NCI-H146 (cell line): ENCODE results near the gene OR51B4.
"Not testable (repeated sequence)": the region's sequence is repeated elsewhere in the genome, so short reads cannot be mapped to it uniquely, and the experiment has no call there.

Experiments
- DNase-seq: peaks from one replicate; lab custom pipeline; 2025; lab: John Stamatoyannopoulos, UW

OR51B4 gene

GRCh38 chr11:5294342-5294995 lies 7.3 kb downstream of the OR51B4 start:
- DNase-seq = not testable (repeated sequence)

DNA sequence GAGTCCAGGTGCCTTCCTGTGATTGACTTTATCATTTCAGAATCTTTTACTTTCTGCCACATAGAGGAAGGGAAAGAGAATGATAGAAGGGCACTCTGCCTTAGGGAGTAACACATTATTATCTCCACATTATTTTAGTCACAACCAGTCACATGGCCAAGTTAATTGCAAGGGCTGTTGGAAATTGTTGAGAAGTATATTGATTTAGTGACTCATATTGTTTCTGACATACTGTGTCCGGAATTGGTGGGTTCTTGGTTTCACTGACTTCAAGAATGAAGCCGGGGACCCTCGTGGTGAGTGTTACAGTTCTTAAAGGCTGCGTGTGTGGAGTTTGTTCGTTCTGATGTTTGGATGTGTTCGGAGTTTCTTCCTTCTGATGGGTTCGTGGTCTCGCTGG lies 8.7 kb downstream of the OR51B4 start:
- no peak for DNase-seq

DNA sequence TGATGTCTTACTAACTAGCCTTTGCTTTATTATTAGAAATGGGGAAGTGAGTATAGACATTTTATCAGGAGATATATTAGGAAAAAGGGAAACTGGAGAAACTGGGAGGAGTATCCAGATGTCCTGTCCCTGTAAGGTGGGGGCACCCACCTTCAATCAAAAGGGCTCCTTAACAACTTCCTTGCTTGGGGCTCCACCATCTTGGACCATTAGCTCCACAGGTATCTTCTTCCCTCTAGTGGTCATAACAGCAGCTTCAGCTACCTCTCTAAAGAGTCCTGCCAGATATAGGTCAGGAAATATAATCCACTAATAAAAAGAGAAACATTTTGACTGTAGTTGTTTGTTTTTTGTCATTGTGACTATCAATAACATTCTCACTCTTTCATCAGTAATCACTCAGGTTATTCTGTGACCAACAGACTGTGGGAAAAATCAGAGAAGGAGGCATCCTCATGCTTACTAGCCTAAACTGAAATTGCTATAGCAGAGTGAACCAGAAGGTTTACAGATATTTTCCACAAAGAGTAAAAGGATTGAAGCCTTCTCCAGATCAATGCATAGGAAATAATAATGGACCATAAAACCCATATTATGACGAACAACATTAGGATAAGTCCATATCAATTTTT lies 10.4 kb downstream of the OR51B4 start:
- peak; percentile 21 for DNase-seq

DNA sequence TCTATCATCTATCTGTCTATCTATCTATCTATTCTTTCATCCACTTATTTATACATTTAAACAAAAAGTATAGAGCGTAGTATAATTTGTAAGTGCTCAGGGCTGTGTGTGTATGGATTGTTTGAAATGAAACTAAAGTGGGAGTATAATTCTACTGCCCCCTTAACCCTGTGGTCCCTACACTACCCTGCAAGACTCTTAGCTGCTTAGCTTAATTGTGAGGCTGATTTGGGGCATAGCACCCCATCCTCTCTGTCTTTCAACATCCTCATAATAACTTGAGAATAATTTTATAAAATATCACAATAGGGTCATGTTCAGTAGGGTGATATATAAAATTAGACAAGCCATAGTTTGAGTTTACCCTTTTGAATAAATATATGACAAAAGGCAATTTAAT lies 11.6 kb downstream of the OR51B4 start:
- no peak for DNase-seq

DNA sequence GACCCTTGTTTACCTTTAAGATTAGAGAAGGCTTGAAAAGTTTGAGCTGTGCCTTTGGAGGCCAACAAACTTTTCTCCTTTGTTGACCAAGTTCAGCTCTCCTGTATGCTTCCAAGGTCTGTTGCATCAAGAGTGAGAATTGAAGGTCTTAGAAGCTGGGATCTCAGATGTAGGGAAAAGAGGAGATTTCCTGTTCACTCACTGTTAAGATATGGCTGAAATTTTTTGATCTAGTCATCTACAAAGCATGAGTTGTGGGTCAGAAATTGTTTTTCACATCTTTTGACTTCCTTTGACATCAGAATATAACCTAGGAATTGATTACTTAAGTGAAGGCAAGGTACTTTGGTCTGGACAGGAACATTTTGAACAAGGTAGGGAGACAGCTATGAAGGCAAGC lies 12.1 kb downstream of the OR51B4 start:
- no peak for DNase-seq

- DNase-seq = no peak
These were observed 12.7 kb downstream of the OR51B4 start for GRCh38 chr11:5288906-5289550.

- DNase-seq = no peak
These were observed 13.4 kb downstream of the OR51B4 start for GRCh38 chr11:5288108-5288905.

DNA sequence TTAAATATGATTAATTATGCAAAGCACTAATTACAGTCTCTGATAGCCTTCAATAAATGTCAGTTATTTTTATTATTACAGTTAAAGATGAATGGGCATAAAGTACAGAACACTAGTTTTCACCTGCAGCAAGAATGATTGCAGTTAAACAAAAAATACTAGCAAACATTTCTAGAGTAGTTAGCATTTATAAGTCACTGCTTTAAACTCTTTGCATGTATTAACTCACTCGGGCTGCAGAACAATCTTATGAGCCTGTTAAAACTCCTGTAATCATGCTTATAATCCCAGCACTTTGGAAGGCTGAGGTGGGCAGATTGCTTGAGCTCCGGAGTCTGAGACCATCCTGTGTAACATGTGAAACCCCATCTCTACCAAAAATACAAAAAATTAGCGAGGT lies 14.8 kb downstream of the OR51B4 start:
- no peak for DNase-seq

GRCh38 chr11:5286351-5286750 lies 15.4 kb downstream of the OR51B4 start:
- no peak for DNase-seq

DNA sequence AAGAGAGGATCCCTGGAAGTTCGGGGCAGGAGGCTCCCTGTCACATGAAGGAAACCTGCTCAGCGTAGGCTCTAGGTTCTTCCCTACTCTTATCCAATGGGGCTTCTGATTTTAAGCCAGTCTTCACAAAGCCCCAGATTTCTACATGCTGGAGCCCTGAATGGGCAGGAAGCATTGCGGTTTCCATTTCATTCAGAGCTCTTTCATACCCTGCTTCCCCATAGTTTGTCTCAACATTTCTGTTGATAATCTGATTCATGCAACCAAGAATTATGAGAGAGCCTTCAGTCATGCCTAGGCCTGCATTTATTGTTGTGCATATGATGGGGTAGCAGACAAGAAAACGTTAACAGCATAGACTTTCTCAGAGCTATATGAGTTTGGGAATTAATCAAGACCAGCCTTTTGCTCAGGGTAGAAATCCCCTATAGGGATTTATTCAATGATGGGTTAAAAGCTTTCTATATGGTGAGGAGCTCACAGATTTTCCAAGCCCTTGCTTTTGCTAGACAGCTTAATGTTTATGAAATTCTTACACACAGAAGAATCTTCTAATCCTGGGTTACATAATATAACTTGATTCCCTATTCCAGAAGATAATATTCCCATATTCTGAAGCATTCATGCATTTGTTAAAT lies 15.9 kb downstream of the OR51B4 start:
- DNase-seq = no peak

- DNase-seq = no peak
These were observed 17.1 kb downstream of the OR51B4 start for GRCh38 chr11:5284637-5285036.

- DNase-seq = no peak
These were observed 17.9 kb downstream of the OR51B4 start for GRCh38 chr11:5283882-5284281.

DNA sequence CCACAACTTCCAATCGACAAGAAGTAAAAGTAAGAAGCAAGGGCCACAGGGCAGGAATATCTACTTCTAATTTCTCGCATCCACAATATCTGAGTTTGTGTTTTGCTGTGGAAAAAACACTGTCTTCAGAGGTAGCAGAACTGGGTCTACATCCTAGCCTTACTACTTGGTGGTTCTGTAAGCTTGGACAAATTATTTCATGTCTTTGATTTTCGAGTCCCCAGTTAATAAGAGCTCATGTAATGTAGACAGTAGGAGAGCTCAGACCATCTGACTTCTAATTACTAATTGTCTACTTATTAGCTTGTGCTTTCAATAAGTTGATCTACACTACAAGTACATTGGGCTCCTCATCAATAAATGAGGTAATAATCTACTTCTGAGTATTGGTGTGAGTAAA lies 18.7 kb downstream of the OR51B4 start:
- DNase-seq = no peak

DNA sequence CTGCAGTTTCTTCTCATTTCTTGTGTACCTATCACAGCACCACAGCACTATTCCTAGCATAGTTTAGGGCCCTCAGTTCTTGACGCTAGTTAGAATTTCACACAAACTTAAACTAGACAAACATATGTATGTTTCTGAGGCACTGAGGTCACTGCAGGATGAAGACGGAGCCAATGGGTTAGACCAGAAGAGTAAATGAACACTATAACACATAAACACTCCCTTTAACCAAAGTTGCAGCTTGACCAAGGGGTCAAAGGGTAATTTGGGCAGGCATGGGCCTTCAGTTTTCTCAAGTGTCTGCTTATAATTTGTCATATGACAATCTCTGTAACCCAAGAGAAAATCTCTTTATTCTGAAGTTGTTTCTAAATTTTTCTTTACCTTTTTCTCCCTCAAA lies 19.1 kb downstream of the OR51B4 start:
- no peak for DNase-seq

DNA sequence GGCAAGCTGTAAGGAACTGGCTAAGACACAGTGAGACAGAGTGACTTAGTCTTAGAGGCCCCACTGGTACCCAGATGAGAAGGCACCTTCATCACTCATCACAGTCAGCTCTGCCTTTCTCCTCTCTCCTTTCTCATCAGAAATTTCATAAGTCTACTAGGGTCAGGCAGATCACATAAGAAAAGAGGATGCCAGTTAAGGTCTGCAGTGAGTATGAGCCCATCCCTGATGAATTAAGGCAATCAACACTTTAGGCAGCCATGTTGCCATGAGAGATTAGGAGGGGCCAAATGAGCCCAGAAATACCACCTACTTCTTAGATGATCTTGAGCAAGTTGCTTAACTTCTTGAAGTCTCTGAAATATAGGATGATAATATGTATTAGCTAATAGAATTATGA lies 20.1 kb downstream of the OR51B4 start:
- DNase-seq = no peak

- peak; percentile 29 for DNase-seq
These were observed 21.1 kb downstream of the OR51B4 start for GRCh38 chr11:5280582-5281102.

GRCh38 chr11:5279471-5280090 lies 22.2 kb downstream of the OR51B4 start:
- no peak for DNase-seq

- DNase-seq = no peak
These were observed 23.9 kb downstream of the OR51B4 start for GRCh38 chr11:5277807-5278382.

- no peak for DNase-seq
These were observed 25.0 kb downstream of the OR51B4 start for GRCh38 chr11:5276697-5277096.

DNA sequence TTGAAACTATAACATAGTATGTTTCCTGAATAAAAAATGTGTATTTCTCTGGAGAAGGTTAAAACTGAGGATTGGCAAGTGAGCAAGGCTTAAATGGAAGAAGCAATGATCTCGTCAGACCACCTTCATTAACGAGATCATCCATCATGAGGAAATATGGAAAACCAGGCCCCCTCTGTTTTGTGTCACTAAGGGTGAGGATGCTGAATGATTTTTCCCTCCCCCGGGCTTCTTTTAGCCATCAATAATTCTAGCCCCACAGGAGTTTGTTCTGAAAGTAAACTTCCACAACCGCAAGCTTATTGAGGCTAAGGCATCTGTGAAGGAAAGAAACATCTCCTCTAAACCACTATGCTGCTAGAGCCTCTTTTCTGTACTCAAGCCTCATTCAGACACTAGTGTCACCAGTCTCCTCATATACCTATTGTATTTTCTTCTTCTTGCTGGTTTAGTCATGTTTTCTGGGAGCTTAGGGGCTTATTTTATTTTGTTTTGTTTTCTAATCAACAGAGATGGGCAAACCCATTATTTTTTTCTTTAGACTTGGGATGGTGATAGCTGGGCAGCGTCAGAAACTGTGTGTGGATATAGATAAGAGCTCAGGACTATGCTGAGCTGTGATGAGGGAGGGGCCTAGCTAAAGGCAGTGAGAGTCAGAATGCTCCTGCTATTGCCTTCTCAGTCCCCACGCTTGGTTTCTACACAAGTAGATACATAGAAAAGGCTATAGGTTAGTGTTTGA lies 26.2 kb downstream of the OR51B4 start:
- DNase-seq = no peak
